SW480 (cell line): ENCODE results near the gene RCBTB2.

Source experiments
- DNase-seq: peaks from one replicate; pipeline ENCODE4 v3.0.0-alpha.2; 2016; ENCODE audit warnings: low spot score

RCBTB2 gene

GRCh38 chr13:48448285-48448958 lies 84.5 kb downstream of the RCBTB2 start:
- DNase-seq, result no peak

GRCh38 chr13:48446464-48446863 lies 86.4 kb downstream of the RCBTB2 start:
- DNase-seq, result no peak

- no peak for DNase-seq
Measured at GRCh38 chr13:48443442-48444208, 89.3 kb downstream of the RCBTB2 start.
